ENCODE data around the gene INF2.

GRCh38 chr14:104703269-104703668, 13.9 kb downstream of the INF2 start:
- TF ChIP-seq CTCF (IDR thresholded peaks at IDR 0.05; ENCODE audit: low read length) = no peak
- TF ChIP-seq EZH2 (optimal IDR thresholded peaks at IDR 0.05; ENCODE audit: low read depth, low read length) = no peak

Measured in MM.1S (cell line).